Measurements from ENCODE around the gene NBPF1. TPM values are rescaled to one million over a fixed set of nuclear protein-coding genes. Genes with fewer than 3 reads are reported as not detected.
"Not testable (repeated sequence)": the region's sequence is repeated elsewhere in the genome, so short reads cannot be mapped to it uniquely, and the experiment has no call there.

NBPF1 gene
- total RNA-seq (2014; rRNA removed; shearing (Covaris generic)) = 21.1 and 56.6 TPM in 2 replicates

GRCh38 chr1:16613185-16614147 is at the start of gene NBPF1:
Gene NBPF1, minus strand, starts transcription at chr1:16613564.
- no peaks in the 10 kb centered on the region for H3K9me3 ChIP-seq (replicated peaks)
- H3K36me3 ChIP-seq = peaks cover 6% of the 10 kb centered on the region
- DNase-seq (ENCODE audit: low read depth in 1 of 2, low spot score in 2 of 2) = peak; percentile 99 to 100

GRCh38 chr1:16658234-16658633 is 44.9 kb upstream of the NBPF1 start:
- H3K9me3 ChIP-seq (replicated peaks); H3K27ac ChIP-seq; H3K36me3 ChIP-seq; DNase-seq (ENCODE audit: low read depth in 1 of 2, low spot score in 2 of 2); H3K4me1 ChIP-seq (replicated peaks); H3K4me3 ChIP-seq; H3K27me3 ChIP-seq (replicated peaks): not testable (repeated sequence)

More at GRCh38 chr1:16613185-16614147, at the start of gene NBPF1:
- Histone ChIP-seq H3K4me3 (peak within 1 kb of the TSS; percentile 92), H3K27ac (peak within 1 kb of the TSS; percentile 20; the same call in 1 of the 2 replicates), H3K4me1 (replicated peaks) (peaks cover 11% of the 10 kb centered on the region), H3K27me3 (replicated peaks) (0 out of 2 replicates have a peak, but pooled peaks cover 4% of the 10 kb centered on the region)

- not testable (repeated sequence) for DNase-seq (ENCODE audit: low read depth in 1 of 2, low spot score in 2 of 2); H3K9me3 ChIP-seq (replicated peaks); H3K27me3 ChIP-seq (replicated peaks); H3K27ac ChIP-seq; H3K4me3 ChIP-seq; H3K36me3 ChIP-seq; H3K4me1 ChIP-seq (replicated peaks)
Observed at GRCh38 chr1:16656981-16657683, 43.8 kb upstream of the NBPF1 start.

- not testable (repeated sequence) for DNase-seq (ENCODE audit: low read depth in 1 of 2, low spot score in 2 of 2); H3K36me3 ChIP-seq; H3K4me1 ChIP-seq (replicated peaks); H3K9me3 ChIP-seq (replicated peaks); H3K27ac ChIP-seq; H3K4me3 ChIP-seq; H3K27me3 ChIP-seq (replicated peaks)
Observed at GRCh38 chr1:16656574-16656973, 43.2 kb upstream of the NBPF1 start.

- not testable (repeated sequence) for H3K27me3 ChIP-seq (replicated peaks); H3K36me3 ChIP-seq; H3K4me1 ChIP-seq (replicated peaks); H3K27ac ChIP-seq; DNase-seq (ENCODE audit: low read depth in 1 of 2, low spot score in 2 of 2); H3K4me3 ChIP-seq; H3K9me3 ChIP-seq (replicated peaks)
Observed at GRCh38 chr1:16651560-16651959, 38.2 kb upstream of the NBPF1 start.

GRCh38 chr1:16649960-16650359 is 36.6 kb upstream of the NBPF1 start:
- peak in 1 of 2 experiments; percentile 44 for DNase-seq (ENCODE audit: low read depth in 1 of 2, low spot score in 2 of 2)
- not testable (repeated sequence) for H3K27me3 ChIP-seq (replicated peaks); H3K9me3 ChIP-seq (replicated peaks); H3K36me3 ChIP-seq; H3K4me1 ChIP-seq (replicated peaks); H3K27ac ChIP-seq; H3K4me3 ChIP-seq

- H3K4me3 ChIP-seq; H3K4me1 ChIP-seq (replicated peaks); H3K27me3 ChIP-seq (replicated peaks); H3K36me3 ChIP-seq; H3K9me3 ChIP-seq (replicated peaks); H3K27ac ChIP-seq: not testable (repeated sequence)
- DNase-seq (ENCODE audit: low read depth in 1 of 2, low spot score in 2 of 2) = peak in 1 of 2 experiments; percentile 43
Observed at GRCh38 chr1:16649390-16649789, 36.0 kb upstream of the NBPF1 start.

GRCh38 chr1:16648756-16649155 is 35.4 kb upstream of the NBPF1 start:
- H3K27ac ChIP-seq; H3K4me3 ChIP-seq; H3K27me3 ChIP-seq (replicated peaks); H3K4me1 ChIP-seq (replicated peaks); H3K36me3 ChIP-seq; H3K9me3 ChIP-seq (replicated peaks): not testable (repeated sequence)
- DNase-seq (ENCODE audit: low read depth in 1 of 2, low spot score in 2 of 2) = peak in 1 of 2 experiments; percentile 31

GRCh38 chr1:16648250-16648649 is 34.9 kb upstream of the NBPF1 start:
- DNase-seq (ENCODE audit: low read depth in 1 of 2, low spot score in 2 of 2) = not testable (repeated sequence)

GRCh38 chr1:16647179-16648176 is 34.1 kb upstream of the NBPF1 start:
- not testable (repeated sequence) for H3K4me3 ChIP-seq; H3K27me3 ChIP-seq (replicated peaks); H3K27ac ChIP-seq; H3K36me3 ChIP-seq; H3K9me3 ChIP-seq (replicated peaks)
- DNase-seq (ENCODE audit: low read depth in 1 of 2, low spot score in 2 of 2) = peak in 1 of 2 experiments; percentile 43
- peaks cover 18% of the 10 kb centered on the region for H3K4me1 ChIP-seq (replicated peaks)

More at GRCh38 chr1:16648250-16648649, 34.9 kb upstream of the NBPF1 start:
- not testable (repeated sequence) for H3K36me3 ChIP-seq; H3K9me3 ChIP-seq (replicated peaks); H3K27ac ChIP-seq; H3K27me3 ChIP-seq (replicated peaks); H3K4me3 ChIP-seq
- peaks cover 15% of the 10 kb centered on the region for H3K4me1 ChIP-seq (replicated peaks)

GRCh38 chr1:16646716-16647115 is 33.4 kb upstream of the NBPF1 start:
- peaks cover 18% of the 10 kb centered on the region for H3K4me1 ChIP-seq (replicated peaks)
- H3K36me3 ChIP-seq; DNase-seq (ENCODE audit: low read depth in 1 of 2, low spot score in 2 of 2); H3K27ac ChIP-seq; H3K9me3 ChIP-seq (replicated peaks); H3K27me3 ChIP-seq (replicated peaks); H3K4me3 ChIP-seq: not testable (repeated sequence)

GRCh38 chr1:16646061-16646664 is 32.8 kb upstream of the NBPF1 start:
- not testable (repeated sequence) for H3K27me3 ChIP-seq (replicated peaks); H3K9me3 ChIP-seq (replicated peaks); H3K27ac ChIP-seq; H3K4me3 ChIP-seq; H3K36me3 ChIP-seq
- peaks cover 18% of the 10 kb centered on the region for H3K4me1 ChIP-seq (replicated peaks)
- peak in 1 of 2 experiments; percentile 43 for DNase-seq (ENCODE audit: low read depth in 1 of 2, low spot score in 2 of 2)

Measured in SJSA1 (cell line).